Fibroblast of lung (primary cell): ENCODE measurements around the gene AFF2.

Experiments
- EZH2 ChIP-seq: IDR thresholded peaks from 2 replicates; pipeline ENCODE4 v1.5.1; 2012; ENCODE audit warnings: low read length, control low read depth, mild to moderate bottlenecking; ENCODE audit errors: missing control alignments
- TF ChIP-seq, protein P1 (sequence below), 2 donors: IDR thresholded peaks in 1 of 2; conservative IDR thresholded peaks in 1 of 2; 1 replicate in 1 of 2; 2 replicates in 1 of 2; pipeline ENCODE4 v1.5.1; 2011 to 2012; ENCODE audit warnings: low read length in 2 of 2, control low read depth in 1 of 2, inconsistent platforms in 1 of 2, low read depth in 1 of 2, mild to moderate bottlenecking in 1 of 2

DNA sequence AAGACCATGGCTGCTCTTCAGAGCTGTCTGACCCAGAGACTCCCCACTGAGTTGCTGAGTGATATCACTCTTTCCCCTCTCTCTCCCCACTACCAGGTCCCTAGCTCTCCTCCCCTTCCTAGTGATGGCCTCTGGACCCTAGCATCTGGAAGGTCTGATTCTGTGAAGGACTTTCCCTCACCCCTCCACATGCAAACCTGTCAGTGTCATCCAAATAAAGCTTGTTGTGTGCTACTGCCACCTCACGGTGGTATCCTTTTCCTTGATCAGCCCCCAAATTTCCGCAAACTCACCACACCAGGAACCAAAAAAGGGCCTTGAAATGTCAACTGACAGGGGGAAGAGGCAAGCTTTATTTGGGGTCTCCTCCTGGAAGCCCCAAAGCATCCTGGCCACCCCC lies 504.5 kb downstream of the AFF2 start:
- TF ChIP-seq, protein P1, sequence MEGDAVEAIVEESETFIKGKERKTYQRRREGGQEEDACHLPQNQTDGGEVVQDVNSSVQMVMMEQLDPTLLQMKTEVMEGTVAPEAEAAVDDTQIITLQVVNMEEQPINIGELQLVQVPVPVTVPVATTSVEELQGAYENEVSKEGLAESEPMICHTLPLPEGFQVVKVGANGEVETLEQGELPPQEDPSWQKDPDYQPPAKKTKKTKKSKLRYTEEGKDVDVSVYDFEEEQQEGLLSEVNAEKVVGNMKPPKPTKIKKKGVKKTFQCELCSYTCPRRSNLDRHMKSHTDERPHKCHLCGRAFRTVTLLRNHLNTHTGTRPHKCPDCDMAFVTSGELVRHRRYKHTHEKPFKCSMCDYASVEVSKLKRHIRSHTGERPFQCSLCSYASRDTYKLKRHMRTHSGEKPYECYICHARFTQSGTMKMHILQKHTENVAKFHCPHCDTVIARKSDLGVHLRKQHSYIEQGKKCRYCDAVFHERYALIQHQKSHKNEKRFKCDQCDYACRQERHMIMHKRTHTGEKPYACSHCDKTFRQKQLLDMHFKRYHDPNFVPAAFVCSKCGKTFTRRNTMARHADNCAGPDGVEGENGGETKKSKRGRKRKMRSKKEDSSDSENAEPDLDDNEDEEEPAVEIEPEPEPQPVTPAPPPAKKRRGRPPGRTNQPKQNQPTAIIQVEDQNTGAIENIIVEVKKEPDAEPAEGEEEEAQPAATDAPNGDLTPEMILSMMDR (conservative IDR thresholded peaks at IDR 0.05 in 1 of 2, IDR thresholded peaks at IDR 0.05 in 1 of 2; ENCODE audit: low read depth in 1 of 2, low read length in 2 of 2): no peak
- no peak for TF ChIP-seq EZH2
